Measurements from ENCODE around the gene CDCA7.
"Not testable (repeated sequence)": the region's sequence is repeated elsewhere in the genome, so short reads cannot be mapped to it uniquely, and the experiment has no call there.

CDCA7 gene

GRCh38 chr2:173357346-173357745 lies 2.7 kb downstream of the CDCA7 start:
- in situ Hi-C loops (cut with MboI; ENCODE audit: low sequenced_read_pairs) = no loop called here

- in situ Hi-C loops (cut with MboI; ENCODE audit: low sequenced_read_pairs) = no loop called here
Observed at GRCh38 chr2:173358616-173359015, 3.9 kb downstream of the CDCA7 start.

DNA sequence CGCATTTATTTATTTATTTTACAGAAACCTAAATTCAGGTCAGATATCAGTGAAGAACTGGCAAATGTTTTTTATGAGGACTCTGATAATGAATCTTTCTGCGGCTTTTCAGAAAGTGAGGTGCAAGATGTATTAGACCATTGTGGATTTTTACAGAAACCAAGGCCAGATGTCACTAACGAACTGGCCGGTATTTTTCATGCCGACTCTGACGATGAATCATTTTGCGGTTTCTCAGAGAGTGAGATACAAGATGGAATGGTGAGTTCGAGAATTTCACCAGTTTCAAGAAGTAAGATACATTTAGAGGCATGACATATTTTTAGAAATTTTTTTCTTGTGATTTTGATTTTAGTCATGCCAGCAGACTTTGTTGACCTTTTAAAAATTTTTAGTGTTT lies 4.6 kb downstream of the CDCA7 start:
- in situ Hi-C loops (cut with MboI; ENCODE audit: low sequenced_read_pairs) = no loop called here

DNA sequence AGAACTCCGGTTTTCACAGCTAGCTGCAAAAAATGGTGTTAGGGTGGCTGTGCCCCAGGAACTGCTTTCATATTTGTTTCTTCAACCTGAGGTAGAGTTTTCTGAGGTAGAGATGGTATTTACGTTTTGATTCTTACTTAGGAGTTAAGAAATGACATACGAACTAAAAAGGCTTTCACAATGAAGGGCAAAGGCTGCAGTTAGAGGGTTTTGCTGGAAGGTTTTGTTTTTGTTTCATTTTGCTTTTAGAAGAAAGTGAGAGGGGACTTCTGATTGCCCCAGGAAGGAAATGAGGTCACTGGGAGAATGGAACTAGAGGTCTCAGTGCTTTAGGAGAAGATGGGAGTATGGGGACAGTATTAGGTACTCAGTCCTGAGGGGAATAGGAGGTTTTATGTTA lies 15.5 kb downstream of the CDCA7 start:
- in situ Hi-C loops (cut with MboI; ENCODE audit: low sequenced_read_pairs) = no loop called here

DNA sequence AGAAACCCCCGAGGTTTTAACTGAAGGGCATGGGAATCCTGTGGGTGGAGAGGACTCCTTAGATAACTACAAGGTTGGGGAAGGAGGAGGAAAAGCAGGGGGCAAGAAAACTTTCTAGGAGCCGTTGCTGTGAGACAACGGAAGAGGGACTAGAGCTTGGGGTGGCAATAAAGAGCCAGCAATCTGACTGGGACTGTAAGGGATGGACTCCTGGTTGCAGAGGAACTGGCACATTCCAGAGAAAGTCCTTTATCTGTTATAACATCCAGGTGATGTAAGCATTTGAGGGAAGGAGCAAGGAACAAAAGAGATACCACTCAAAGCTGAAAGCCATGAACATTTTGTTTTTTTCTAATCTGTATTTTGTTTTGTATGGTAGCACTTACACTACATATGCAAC lies 16.4 kb downstream of the CDCA7 start:
- in situ Hi-C loops (cut with MboI; ENCODE audit: low sequenced_read_pairs) = no loop called here

GRCh38 chr2:173373290-173373689 lies 18.6 kb downstream of the CDCA7 start:
- in situ Hi-C loops (cut with MboI; ENCODE audit: low sequenced_read_pairs) = no loop called here

DNA sequence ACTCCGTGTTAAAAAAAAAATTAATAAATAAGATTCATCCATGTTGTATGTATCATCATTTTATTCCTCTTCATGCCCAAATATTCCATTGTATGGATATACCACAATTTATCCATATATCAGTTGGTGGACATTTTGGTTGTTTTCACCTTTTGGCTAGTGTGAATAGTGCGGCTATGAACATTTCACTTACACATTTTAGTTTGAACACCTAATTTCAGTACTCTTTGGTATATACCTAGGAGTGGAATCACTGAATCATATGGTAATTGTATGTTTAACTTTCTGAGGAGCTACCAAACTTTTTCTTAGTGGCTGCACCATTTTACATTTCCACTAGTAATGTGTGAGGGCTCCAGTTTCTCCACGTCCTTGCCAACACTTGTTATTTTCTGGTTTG lies 20.0 kb downstream of the CDCA7 start:
- in situ Hi-C loops (cut with MboI; ENCODE audit: low sequenced_read_pairs) = no loop called here

GRCh38 chr2:173385534-173385933 lies 30.9 kb downstream of the CDCA7 start:
- in situ Hi-C loops (cut with MboI; ENCODE audit: low sequenced_read_pairs) = not testable (repeated sequence)

DNA sequence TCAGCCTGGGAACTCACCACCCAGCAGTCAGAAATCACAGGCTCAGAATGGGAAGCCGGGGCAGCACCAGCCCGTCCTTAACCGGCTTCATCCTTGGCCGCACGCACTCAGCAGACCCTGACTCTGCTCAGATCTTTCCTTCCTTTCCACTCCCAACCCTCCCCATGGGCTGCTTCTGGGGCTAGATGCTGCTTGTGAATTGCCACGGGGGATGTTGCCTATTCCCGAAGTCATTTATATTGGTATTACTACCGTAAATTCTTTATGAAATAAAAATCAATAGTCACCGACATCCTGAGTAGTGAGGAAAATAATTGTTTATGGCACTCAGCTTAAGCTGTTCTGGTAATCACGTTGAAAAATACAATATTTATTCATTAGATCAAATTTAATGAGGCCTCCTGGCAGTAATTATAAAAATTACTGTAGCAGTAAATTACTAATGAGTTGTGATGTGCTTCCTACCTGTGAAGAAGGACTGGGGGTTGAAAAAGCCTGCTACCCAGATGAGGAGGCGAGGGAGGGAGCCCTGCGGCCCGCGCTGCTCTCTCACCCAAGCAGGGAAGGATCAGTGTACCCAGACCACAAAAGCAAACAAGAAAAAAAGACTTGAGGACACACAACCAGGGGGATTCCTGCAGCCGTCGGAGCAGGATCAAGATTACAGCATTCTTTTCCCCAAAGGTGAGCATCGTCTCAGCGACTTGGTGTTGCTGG lies 31.5 kb downstream of the CDCA7 start:
- in situ Hi-C loops (cut with MboI; ENCODE audit: low sequenced_read_pairs) = no loop called here

- in situ Hi-C loops (cut with MboI; ENCODE audit: low sequenced_read_pairs) = no loop called here
Observed at GRCh38 chr2:173386738-173387065, 32.0 kb downstream of the CDCA7 start.

DNA sequence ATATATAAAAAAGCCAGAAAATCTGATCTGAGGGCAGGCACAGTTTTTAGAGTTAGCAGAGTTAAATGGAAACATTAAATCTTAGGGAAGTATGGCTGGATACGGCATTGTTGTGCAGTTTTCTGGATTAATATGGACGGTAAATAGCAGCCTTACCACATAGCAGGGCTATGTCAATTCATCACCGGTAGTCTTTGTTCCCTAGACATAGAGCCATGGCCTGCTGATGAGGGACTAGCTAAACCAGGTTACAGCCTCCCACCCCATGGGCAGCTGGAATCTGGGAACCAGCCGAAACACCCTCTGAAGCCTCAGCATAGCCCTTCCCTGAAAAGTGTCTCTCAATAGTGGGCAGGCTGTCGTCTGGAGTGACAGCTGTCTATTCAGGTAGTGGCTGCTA lies 32.4 kb downstream of the CDCA7 start:
- in situ Hi-C loops (cut with MboI; ENCODE audit: low sequenced_read_pairs) = no loop called here

DNA sequence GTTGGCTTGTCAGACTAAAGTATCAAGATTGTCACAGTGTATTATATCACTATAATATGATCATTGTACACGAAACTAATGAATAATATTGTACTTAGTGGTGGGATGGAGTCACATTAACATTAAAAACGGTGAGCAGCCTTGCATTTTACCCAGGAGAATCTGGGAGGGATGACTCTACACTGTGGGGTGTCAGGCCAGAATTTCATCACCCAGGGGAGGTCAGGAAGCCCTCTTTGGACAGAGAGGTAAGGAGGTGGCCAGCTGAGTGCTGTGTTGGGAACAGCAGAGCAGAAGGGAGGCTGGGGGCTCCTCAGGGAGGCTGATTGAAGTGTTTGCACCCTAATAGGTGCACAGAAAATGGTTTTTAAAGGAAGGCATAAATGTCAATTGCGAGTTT lies 33.0 kb downstream of the CDCA7 start:
- in situ Hi-C loops (cut with MboI; ENCODE audit: low sequenced_read_pairs) = no loop called here

DNA sequence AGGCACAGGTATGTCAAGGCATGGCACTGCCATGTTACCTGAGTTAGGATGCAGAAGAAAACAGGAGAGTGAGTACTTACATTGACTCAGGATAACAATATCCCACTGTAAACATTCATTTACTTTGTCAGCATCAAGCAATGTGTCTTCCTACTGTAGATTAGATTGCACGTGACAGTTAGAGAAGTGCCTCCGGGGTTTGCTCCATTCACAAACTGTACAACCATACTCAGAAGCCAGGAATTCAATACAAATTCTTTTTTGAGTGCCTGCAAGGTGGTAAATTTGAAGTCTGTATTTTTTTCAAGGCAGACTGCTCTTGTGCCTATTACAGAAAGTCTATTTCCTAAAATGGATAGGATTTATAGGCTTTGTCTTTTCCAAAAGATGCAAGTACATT lies 34.1 kb downstream of the CDCA7 start:
- in situ Hi-C loops (cut with MboI; ENCODE audit: low sequenced_read_pairs) = no loop called here

GRCh38 chr2:173390036-173390435 lies 35.4 kb downstream of the CDCA7 start:
- in situ Hi-C loops (cut with MboI; ENCODE audit: low sequenced_read_pairs) = no loop called here

DNA sequence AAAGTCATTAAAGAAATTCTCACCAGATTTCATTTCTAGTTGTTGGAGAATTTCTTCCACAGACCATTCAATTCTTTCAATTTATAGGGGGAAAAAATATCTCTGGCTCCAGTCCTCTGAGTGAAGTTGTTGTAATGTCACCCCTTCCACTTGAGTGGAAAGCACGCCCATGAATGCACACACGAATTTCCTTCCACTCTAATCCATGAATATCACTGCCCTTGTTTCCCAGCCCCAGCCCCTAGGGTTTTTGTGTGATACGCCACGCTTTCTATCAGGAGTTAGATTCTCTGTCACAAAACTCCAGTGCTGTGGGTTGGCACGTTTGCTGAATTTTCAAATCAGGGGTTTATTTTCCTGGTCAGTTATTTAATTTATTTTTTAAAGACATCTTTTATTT lies 38.1 kb downstream of the CDCA7 start:
- in situ Hi-C loops (cut with MboI; ENCODE audit: low sequenced_read_pairs) = no loop called here

DNA sequence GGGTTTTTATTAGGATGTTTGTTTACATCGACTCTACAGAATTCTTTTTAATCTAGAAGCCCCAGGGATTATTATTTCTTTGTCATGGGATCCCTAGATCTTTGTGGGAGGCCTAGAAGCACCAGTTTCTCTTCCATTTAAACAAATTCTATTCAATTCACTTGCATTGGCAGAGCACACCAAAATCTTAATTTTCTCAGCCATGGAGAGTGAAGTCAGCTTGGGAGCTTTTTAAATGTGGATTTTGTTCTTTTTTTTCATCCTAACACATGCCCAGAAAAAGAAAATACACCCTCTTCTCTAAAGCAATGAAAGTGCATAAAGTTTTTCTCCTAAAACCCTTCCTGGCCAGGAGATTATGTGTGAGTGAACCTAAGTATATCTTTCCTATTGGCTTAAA lies 38.5 kb downstream of the CDCA7 start:
- in situ Hi-C loops (cut with MboI; ENCODE audit: low sequenced_read_pairs) = no loop called here

DNA sequence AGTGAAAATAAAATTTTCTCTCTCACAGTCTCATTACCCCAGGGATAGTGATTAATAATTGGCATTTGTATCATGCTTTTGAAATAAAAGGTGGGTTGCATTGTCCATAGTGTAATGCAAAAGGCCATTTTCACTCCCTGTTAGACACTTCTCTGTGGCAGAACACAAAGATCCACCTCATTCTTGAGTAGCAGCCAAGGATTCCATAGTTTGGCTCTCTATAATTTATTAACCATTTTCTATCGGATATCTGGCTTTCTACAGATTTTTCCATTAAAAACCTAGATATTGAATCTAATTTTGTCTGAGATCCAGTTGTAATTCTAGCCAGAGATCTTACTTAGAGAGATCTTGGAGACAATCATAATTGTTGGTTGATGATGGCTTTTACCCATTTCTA lies 39.0 kb downstream of the CDCA7 start:
- in situ Hi-C loops (cut with MboI; ENCODE audit: low sequenced_read_pairs) = no loop called here

GRCh38 chr2:173394091-173394974 lies 39.7 kb downstream of the CDCA7 start:
- in situ Hi-C loops (cut with MboI; ENCODE audit: low sequenced_read_pairs) = no loop called here

GRCh38 chr2:173395567-173396351 lies 41.1 kb downstream of the CDCA7 start:
- in situ Hi-C loops (cut with MboI; ENCODE audit: low sequenced_read_pairs) = no loop called here

DNA sequence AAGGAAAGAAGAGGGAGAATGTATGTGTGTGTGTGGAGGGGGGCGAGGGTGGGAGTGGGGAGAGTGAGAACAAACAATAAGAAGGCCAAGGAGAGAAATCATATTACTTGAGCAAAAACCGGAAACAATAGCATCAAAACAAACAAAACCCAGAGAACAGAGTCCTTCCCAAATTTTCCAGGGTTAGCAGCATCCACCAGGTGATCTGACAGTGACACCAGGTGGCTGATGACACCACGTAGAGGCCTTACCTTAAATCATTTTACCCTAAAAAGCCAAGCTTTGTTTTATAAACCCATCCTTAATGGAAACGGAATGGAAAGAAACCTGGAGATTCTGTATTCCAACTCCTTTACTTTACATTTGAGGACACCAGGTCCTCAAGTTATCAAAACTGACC lies 42.9 kb downstream of the CDCA7 start:
- in situ Hi-C loops (cut with MboI; ENCODE audit: low sequenced_read_pairs) = no loop called here

- in situ Hi-C loops (cut with MboI; ENCODE audit: low sequenced_read_pairs) = no loop called here
Observed at GRCh38 chr2:173399229-173399628, 44.6 kb downstream of the CDCA7 start.

GRCh38 chr2:173400760-173401159 lies 46.1 kb downstream of the CDCA7 start:
- in situ Hi-C loops (cut with MboI; ENCODE audit: low sequenced_read_pairs) = loop anchor here (10.0 kb wide), 1 partner anchor 944 kb away; no protein-coding TSS in a partner anchor

Data from HL-60/S4 treated with retinoic acid at 250 ng/mL for 4 days and 3 days (cell line).